ENCODE measurements around the gene UMPS.
"Not testable (repeated sequence)": the region's sequence is repeated elsewhere in the genome, so short reads cannot be mapped to it uniquely, and the experiment has no call there.

UMPS gene

GRCh38 chr3:124731760-124732159 is 1.5 kb downstream of the UMPS start:
- DNase-seq (ENCODE audit: low read depth): no peak
- peak overlapping the region; percentile 94; the same call in 1 of the 2 replicates for H3K4me3 ChIP-seq (ENCODE audit: low read depth, low read length)
- TF ChIP-seq CTCF (IDR thresholded peaks at IDR 0.05; ENCODE audit: low read depth, low read length, missing control alignments): no peak

DNA sequence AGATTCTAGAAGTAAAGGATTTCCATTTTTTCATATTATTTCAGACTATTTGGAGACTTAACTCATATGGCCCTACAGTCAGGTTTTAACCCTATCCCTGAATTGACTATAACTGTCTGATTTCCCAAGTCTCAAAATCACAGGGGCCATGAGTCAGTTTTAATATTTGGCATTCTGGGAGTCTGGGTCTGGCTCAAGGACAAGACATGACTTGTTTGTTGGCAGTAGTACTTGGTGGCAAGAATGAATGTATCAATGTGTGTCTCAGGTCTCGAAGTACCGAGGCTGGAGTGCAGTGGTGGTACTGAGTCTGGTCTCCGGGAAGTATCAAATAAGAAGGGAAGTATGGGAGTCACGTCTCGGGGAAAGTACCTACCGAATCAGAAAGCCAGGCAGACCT is 10.8 kb downstream of the UMPS start:
- TF ChIP-seq CTCF (IDR thresholded peaks at IDR 0.05; ENCODE audit: low read depth, low read length, missing control alignments): no peak
- H3K4me3 ChIP-seq (ENCODE audit: low read depth, low read length): no peak overlapping the region
- DNase-seq (ENCODE audit: low read depth): no peak

GRCh38 chr3:124745756-124746155 is 15.5 kb downstream of the UMPS start:
- no peak overlapping the region for H3K4me3 ChIP-seq (ENCODE audit: low read depth, low read length)
- no peak for TF ChIP-seq CTCF (IDR thresholded peaks at IDR 0.05; ENCODE audit: low read depth, low read length, missing control alignments)
- no peak for DNase-seq (ENCODE audit: low read depth)

DNA sequence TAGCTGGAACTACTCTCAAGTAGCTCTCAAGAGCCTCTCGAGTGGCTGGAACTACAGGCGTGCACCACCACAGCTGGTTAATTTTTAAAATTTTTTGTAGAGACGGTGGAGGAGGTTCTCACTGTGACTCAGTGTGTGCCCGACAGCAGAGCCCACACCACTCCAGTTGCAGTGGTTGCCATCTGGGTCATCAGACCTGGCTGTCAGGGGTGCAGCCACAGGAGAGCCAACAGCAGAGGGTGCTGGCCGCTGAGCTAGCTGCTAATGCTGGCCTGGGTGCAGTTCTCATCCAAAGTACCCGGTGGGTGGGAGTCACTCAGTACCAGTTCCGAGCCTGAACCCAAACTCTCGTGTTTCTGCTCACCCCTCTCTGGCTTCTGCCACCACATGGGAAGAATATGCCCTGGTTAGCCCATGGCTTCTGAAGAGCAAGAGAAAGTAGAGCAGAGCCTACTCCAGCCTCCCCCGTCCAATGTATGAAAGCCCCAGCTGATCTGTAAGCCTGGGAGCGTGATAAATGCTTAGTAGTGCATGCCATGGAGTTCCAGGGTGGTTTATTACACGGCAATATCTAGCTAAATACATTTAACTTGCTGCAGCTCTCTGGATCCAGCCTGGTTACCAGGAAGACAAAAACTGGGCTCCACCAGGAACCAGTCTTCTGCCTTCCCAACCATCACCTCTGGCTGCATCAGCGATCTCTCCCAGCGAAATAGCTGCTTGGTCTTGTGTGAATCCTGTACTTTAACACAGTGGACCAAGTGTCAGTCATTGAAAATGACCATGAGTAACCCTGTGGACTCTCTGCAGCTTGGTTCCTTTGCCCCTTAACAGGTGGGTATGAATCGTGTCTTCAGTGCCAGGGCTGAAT is 17.1 kb downstream of the UMPS start:
- no peak for TF ChIP-seq CTCF (IDR thresholded peaks at IDR 0.05; ENCODE audit: low read depth, low read length, missing control alignments)
- no peak overlapping the region for H3K4me3 ChIP-seq (ENCODE audit: low read depth, low read length)
- DNase-seq (ENCODE audit: low read depth): no peak

GRCh38 chr3:124748560-124749198 is 18.4 kb downstream of the UMPS start:
- DNase-seq (ENCODE audit: low read depth): no peak
- H3K4me3 ChIP-seq (ENCODE audit: low read depth, low read length): no peak overlapping the region
- TF ChIP-seq CTCF (IDR thresholded peaks at IDR 0.05; ENCODE audit: low read depth, low read length, missing control alignments): no peak

GRCh38 chr3:124749877-124750276 is 19.6 kb downstream of the UMPS start:
- DNase-seq (ENCODE audit: low read depth); H3K4me3 ChIP-seq (ENCODE audit: low read depth, low read length): not testable (repeated sequence)

- no peak for DNase-seq (ENCODE audit: low read depth)
- TF ChIP-seq CTCF (IDR thresholded peaks at IDR 0.05; ENCODE audit: low read depth, low read length, missing control alignments): no peak
- no peak overlapping the region for H3K4me3 ChIP-seq (ENCODE audit: low read depth, low read length)
Observed at GRCh38 chr3:124751501-124751900, 21.2 kb downstream of the UMPS start.
